Lower lobe of right lung (tissue), 2 donors: ENCODE measurements around the gene DENND1B. TPM values are rescaled to one million over a fixed set of nuclear protein-coding genes. Genes with fewer than 3 reads are reported as not detected.
"Not testable (repeated sequence)": the region's sequence is repeated elsewhere in the genome, so short reads cannot be mapped to it uniquely, and the experiment has no call there.

Experiments
- ATAC-seq, 2 donors: fragments of 200-7000 bp; cut with Tn5 transposase; one replicate each; pipeline ENCODE4 v1.9.1; 2020 to 2022; ENCODE audit warnings: mild to moderate bottlenecking in 2 of 2, moderate library complexity in 2 of 2
- DNase-seq: peaks from one replicate; pipeline ENCODE4 v3.0.0-alpha.2; 2020
- H3K27ac ChIP-seq: fragments of 200-600 bp; one replicate; pipeline ENCODE4 v1.8.0; 2022
- H3K27me3 ChIP-seq: fragments of 200-600 bp; one replicate; pipeline ENCODE4 v1.8.0; 2022; ENCODE audit warnings: low read depth
- H3K36me3 ChIP-seq: fragments of 200-600 bp; one replicate; pipeline ENCODE4 v1.8.0; 2022; ENCODE audit warnings: mild to moderate bottlenecking
- H3K4me1 ChIP-seq: fragments of 200-600 bp; one replicate; pipeline ENCODE4 v1.8.0; 2022
- H3K4me3 ChIP-seq: fragments of 200-600 bp; one replicate; pipeline ENCODE4 v1.8.0; 2022; ENCODE audit warnings: mild to moderate bottlenecking
- H3K9me3 ChIP-seq: fragments of 200-600 bp; one replicate; pipeline ENCODE4 v1.8.0; 2022
- intact Hi-C: fragments of 100-400 bp; cut with DNase I; formaldehyde crosslinking; loops from one replicate; pipeline ENCODE4 v1.11.0; 2022
- total RNA-seq: library from RNA; stranded (reverse); fragmentation: NEBNext Ultra II Directional; extraction: Animal tissue kit (Norgen Biotek cat#: 25700); gene quantifications from one replicate; pipeline ENCODE4 v1.2.1, GENCODE V29; 2021
- TF ChIP-seq, protein P1 (sequence below): fragments of 200-600 bp; IDR thresholded peaks from one replicate; pipeline ENCODE4 v1.8.0; 2022; ENCODE audit warnings: antibody characterized with exemption, mild to moderate bottlenecking
- donor health status: DM: no; HTN: yes; CAD: no; lungs with severe emphysema.

Gene DENND1B
- total RNA-seq, 1 donor from 2014 or later: 25.6 TPM

DNA sequence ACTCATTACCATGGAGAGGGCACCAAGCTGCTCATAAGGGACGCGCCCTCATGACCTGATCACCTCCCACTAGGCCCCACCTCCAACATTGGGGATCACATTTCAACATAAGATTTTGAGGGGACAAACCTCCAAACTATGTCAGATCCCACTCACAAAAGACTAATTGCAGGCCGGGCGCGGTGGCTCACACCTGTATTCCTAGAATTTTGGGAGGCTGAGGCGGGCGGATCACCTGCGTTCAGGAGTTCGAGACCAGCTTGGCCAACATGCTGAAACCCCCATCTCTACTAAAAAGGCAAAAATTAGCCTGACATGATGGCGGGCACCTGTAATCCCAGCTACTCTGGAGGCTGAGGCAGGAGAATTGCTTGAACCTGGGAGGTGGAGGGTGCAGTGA, 278.6 kb downstream of the DENND1B start:
- ATAC-seq (no peak), DNase-seq (no peak)

DNA sequence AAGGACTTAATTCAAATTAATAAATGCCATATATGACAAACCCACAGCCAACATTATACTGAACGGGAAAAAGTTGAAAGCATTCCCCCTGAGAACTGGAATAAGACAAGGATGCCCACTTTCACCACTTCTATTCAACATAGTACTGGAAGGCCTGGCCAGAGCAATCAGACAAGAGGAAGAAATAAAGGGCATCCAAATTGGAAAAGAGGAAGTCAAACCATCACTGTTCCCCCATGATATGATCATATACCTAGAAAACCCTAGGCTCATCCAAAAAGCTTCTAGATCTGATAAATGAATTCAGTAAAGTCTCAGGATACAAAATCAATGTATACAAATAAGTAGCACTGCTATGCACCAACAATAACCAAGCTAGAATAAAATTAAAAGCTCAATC, 283.8 kb downstream of the DENND1B start:
- H3K4me3 ChIP-seq, H3K4me1 ChIP-seq, H3K27me3 ChIP-seq, DNase-seq, H3K9me3 ChIP-seq, ATAC-seq, H3K27ac ChIP-seq, intact Hi-C loops, H3K36me3 ChIP-seq: not testable (repeated sequence)

More for the DNA sequence above, 278.6 kb downstream of the DENND1B start:
- TF ChIP-seq, protein P1, sequence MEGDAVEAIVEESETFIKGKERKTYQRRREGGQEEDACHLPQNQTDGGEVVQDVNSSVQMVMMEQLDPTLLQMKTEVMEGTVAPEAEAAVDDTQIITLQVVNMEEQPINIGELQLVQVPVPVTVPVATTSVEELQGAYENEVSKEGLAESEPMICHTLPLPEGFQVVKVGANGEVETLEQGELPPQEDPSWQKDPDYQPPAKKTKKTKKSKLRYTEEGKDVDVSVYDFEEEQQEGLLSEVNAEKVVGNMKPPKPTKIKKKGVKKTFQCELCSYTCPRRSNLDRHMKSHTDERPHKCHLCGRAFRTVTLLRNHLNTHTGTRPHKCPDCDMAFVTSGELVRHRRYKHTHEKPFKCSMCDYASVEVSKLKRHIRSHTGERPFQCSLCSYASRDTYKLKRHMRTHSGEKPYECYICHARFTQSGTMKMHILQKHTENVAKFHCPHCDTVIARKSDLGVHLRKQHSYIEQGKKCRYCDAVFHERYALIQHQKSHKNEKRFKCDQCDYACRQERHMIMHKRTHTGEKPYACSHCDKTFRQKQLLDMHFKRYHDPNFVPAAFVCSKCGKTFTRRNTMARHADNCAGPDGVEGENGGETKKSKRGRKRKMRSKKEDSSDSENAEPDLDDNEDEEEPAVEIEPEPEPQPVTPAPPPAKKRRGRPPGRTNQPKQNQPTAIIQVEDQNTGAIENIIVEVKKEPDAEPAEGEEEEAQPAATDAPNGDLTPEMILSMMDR: no peak
- Histone ChIP-seq H3K27ac (no peak overlapping the region), H3K4me3 (no peak overlapping the region), H3K4me1 (no peaks in the 10 kb centered on the region), H3K9me3 (no peaks in the 10 kb centered on the region), H3K36me3 (no peaks in the 10 kb centered on the region), H3K27me3 (no peaks in the 10 kb centered on the region)
- intact Hi-C loops: no loop called here

DNA sequence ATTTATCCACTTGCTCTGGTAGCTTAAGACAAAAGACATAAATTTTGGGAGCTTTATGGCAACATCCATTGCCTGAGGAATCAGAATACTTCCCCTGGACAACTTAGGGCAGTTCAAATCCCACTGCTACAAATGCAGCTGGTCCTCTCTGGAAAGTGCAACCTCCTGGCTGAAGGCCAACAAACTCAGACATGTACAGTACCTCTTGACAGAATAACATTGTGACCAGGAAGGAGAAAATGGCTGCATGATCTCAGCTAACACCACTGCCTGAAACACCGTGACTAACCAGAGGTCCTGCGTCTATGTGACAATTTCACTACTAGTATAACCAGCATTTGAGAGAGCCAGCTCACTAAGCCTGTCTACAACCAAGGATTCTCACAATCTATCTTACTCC, 288.3 kb downstream of the DENND1B start:
- intact Hi-C loops: no loop called here
- Histone ChIP-seq H3K27me3 (no peaks in the 10 kb centered on the region), H3K4me3 (no peak overlapping the region), H3K4me1 (no peaks in the 10 kb centered on the region), H3K9me3 (no peaks in the 10 kb centered on the region), H3K27ac (no peak overlapping the region), H3K36me3 (no peaks in the 10 kb centered on the region)
- TF ChIP-seq, protein P1: no peak
- DNase-seq (no peak), ATAC-seq (peak; percentile 14 to 38)

DNA sequence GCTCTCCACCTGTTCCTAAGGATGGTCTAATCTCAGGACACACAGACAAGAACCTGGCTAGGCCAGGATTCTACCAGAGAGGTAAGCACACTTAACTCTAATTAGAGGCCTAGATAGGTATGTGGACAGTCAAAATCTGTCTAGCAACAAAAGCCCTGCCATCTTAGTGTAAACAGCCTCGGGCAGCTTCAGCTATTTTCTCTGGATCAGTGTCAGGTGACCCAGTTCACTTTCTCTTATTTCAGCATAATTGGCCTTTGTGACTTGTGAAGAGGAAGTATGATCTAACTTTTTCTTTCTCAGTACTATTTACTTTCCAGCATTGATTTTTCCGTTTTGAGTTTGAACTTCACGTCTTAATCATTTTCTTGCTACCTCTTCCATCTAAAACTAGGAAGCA, 289.5 kb downstream of the DENND1B start:
- intact Hi-C loops: no loop called here
- H3K4me3 ChIP-seq: no peak overlapping the region
- H3K4me1 ChIP-seq: no peaks in the 10 kb centered on the region
- TF ChIP-seq, protein P1: no peak
- DNase-seq: no peak
- H3K9me3 ChIP-seq: no peaks in the 10 kb centered on the region
- H3K27me3 ChIP-seq: no peaks in the 10 kb centered on the region
- H3K27ac ChIP-seq: no peak overlapping the region
- no peak for ATAC-seq
- no peaks in the 10 kb centered on the region for H3K36me3 ChIP-seq

DNA sequence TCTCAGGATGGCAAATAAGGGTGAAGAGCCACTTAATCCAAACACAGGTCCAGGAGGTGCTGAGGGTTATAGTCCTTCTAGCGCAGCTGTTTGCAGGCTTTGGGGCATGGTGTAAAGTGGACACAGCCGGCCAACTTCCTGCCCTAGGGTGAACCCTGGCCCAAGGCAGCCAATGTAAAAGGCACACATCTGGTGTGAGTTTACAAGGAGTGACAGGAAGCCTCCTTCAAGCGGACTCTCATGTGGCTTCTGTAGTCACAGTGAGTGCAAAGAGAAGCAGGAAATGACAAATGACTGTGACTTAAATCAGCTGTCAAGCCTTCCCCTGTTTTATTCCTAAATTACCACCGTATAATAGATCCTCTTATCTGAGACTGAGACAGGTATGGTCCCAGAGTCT, 294.2 kb downstream of the DENND1B start:
- DNase-seq: no peak
- Histone ChIP-seq H3K9me3 (no peaks in the 10 kb centered on the region), H3K4me3 (no peak overlapping the region), H3K27me3 (no peaks in the 10 kb centered on the region), H3K36me3 (no peaks in the 10 kb centered on the region), H3K4me1 (no peaks in the 10 kb centered on the region), H3K27ac (no peak overlapping the region)
- intact Hi-C loops: no loop called here
- peak in 1 of 2 donors; percentile 39 for ATAC-seq
- TF ChIP-seq, protein P1: no peak

DNA sequence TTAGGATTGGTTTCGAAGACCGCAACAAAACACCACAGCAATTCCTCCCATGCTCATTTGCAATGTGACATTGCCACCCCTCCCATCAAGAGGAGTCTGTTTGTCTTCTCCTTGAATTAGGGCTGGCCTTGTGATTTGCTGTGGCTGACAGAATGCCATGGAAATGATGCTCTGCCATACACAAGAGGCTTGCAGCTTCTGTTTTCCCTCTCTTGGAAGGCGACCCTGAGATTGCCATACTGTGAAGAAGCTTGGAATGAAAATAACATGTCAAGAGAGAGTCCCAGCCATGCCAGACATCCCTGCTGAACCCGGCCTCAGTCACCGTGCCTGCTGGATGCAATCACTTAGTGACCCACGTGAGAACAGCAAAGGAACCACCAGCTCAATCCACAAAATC, 294.8 kb downstream of the DENND1B start:
- H3K4me3 ChIP-seq: no peak overlapping the region
- no peaks in the 10 kb centered on the region for H3K36me3 ChIP-seq
- no peaks in the 10 kb centered on the region for H3K27me3 ChIP-seq

More for the DNA sequence above, 294.8 kb downstream of the DENND1B start:
- Histone ChIP-seq H3K27ac (no peak overlapping the region), H3K9me3 (no peaks in the 10 kb centered on the region), H3K4me1 (no peaks in the 10 kb centered on the region)
- TF ChIP-seq, protein P1: no peak
- ATAC-seq: no peak
- intact Hi-C loops: no loop called here
- DNase-seq: no peak
